ENCODE measurements around the gene USH2A.
"Not testable (repeated sequence)": the region's sequence is repeated elsewhere in the genome, so short reads cannot be mapped to it uniquely, and the experiment has no call there.

USH2A gene

GRCh38 chr1:216028631-216029030, 394.6 kb downstream of the USH2A start:
- no peak for DNase-seq

GRCh38 chr1:216024546-216024945, 398.7 kb downstream of the USH2A start:
- DNase-seq = no peak

GRCh38 chr1:216020743-216021345, 402.4 kb downstream of the USH2A start:
- DNase-seq = no peak

GRCh38 chr1:216015116-216015515, 408.1 kb downstream of the USH2A start:
- DNase-seq = no peak

- no peak for DNase-seq
Measured at GRCh38 chr1:216014086-216014485, 409.2 kb downstream of the USH2A start.

GRCh38 chr1:216009456-216009855, 413.8 kb downstream of the USH2A start:
- DNase-seq = not testable (repeated sequence)

- no peak for DNase-seq
Measured at GRCh38 chr1:216005916-216006315, 417.3 kb downstream of the USH2A start.

GRCh38 chr1:215992620-215993019, 430.6 kb downstream of the USH2A start:
- DNase-seq = no peak

- DNase-seq = no peak
Measured at GRCh38 chr1:215987092-215987875, 436.0 kb downstream of the USH2A start.

GRCh38 chr1:215986401-215986800, 436.8 kb downstream of the USH2A start:
- DNase-seq = no peak

GRCh38 chr1:215983680-215984079, 439.6 kb downstream of the USH2A start:
- DNase-seq = no peak

- no peak for DNase-seq
Measured at GRCh38 chr1:215971793-215972441, 451.3 kb downstream of the USH2A start.

- no peak for DNase-seq
Measured at GRCh38 chr1:215970406-215970805, 452.8 kb downstream of the USH2A start.

- no peak for DNase-seq
Measured at GRCh38 chr1:215963621-215964020, 459.6 kb downstream of the USH2A start.

GRCh38 chr1:215963040-215963439, 460.2 kb downstream of the USH2A start:
- no peak for DNase-seq

GRCh38 chr1:215958841-215959240, 464.4 kb downstream of the USH2A start:
- DNase-seq = no peak

GRCh38 chr1:215957663-215958062, 465.6 kb downstream of the USH2A start:
- DNase-seq = no peak

GRCh38 chr1:215932558-215932957, 490.7 kb downstream of the USH2A start:
- DNase-seq = no peak

- no peak for DNase-seq
Measured at GRCh38 chr1:215926670-215927069, 496.6 kb downstream of the USH2A start.

GRCh38 chr1:215923129-215923824, 500.0 kb downstream of the USH2A start:
- DNase-seq = no peak

- no peak for DNase-seq
Measured at GRCh38 chr1:215911406-215911968, 511.8 kb downstream of the USH2A start.

- DNase-seq = no peak
Measured at GRCh38 chr1:215905493-215906115, 517.6 kb downstream of the USH2A start.

GRCh38 chr1:215900684-215901083, 522.6 kb downstream of the USH2A start:
- DNase-seq = no peak

Data from activated naive CD4-positive, alpha-beta T cell (primary cell).